Kidney epithelial cell (primary cell): ENCODE measurements around the gene JMJD8. TPM values are rescaled to one million over a fixed set of nuclear protein-coding genes. Genes with fewer than 3 reads are reported as not detected.
A peak's percentile ranks its signal among the peaks of the same experiment; 100 is the strongest.

Experiments used
- DNase-seq: peaks from one replicate; pipeline ENCODE4 v3.0.0-alpha.2; 2010; ENCODE audit warnings: low read depth
- H3K27me3 ChIP-seq: 2 replicates; pipeline ENCODE4 v1.6.0; 2011; ENCODE audit warnings: low read length; ENCODE audit not compliant: control insufficient read depth, insufficient read depth
- H3K36me3 ChIP-seq: 2 replicates; pipeline ENCODE4 v1.5.1; 2011; ENCODE audit warnings: low read length; ENCODE audit not compliant: control insufficient read depth, insufficient read depth
- H3K4me3 ChIP-seq: 2 replicates; pipeline ENCODE4 v1.5.1; 2011; ENCODE audit warnings: low read depth, mild to moderate bottlenecking, control low read depth, low read length
- CTCF ChIP-seq: IDR thresholded peaks from 2 replicates; pipeline ENCODE4 v1.5.1; 2011; ENCODE audit warnings: mild to moderate bottlenecking, moderate library complexity, low read length, control low read depth, inconsistent platforms; ENCODE audit not compliant: insufficient read depth, poor library complexity, severe bottlenecking
- total RNA-seq: library from RNA; depleted of rRNA; stranded (reverse); fragments of >200 nt; gene quantifications from 2 replicates; pipeline ENCODE4 v1.2.3, GENCODE V29; 2015

JMJD8 gene
- total RNA-seq, 1 donor from 2014 or later = 59.4 TPM

GRCh38 chr16:645852-646678 lies 38.1 kb downstream of the JMJD8 start:
- H3K36me3 ChIP-seq = no peaks in the 10 kb centered on the region
- TF ChIP-seq CTCF = no peak
- no peaks in the 10 kb centered on the region for H3K27me3 ChIP-seq
- H3K4me3 ChIP-seq = no peak overlapping the region
- DNase-seq = no peak

DNA sequence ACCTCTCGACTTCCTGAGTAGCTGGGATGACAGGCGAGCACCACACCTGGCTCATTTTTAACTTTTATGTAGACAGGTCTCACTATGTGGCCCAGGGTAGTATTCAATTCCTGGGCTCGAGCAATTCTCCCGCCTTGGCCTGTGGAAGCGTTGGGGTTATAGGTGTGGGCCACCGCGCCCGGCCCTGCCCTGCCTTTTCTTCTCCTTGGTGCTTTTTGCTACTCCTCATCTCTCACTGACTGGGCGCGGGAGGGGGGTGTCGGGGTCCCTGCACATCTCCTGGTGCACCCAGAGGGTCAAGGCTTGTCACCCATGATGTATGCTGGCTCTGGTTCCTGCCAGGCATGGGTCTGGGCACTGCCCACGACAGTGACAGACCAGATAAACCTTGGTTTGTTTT lies 39.6 kb downstream of the JMJD8 start:
- Histone ChIP-seq H3K27me3 (no peaks in the 10 kb centered on the region), H3K4me3 (no peak overlapping the region), H3K36me3 (no peaks in the 10 kb centered on the region)
- DNase-seq = no peak
- TF ChIP-seq CTCF = no peak

DNA sequence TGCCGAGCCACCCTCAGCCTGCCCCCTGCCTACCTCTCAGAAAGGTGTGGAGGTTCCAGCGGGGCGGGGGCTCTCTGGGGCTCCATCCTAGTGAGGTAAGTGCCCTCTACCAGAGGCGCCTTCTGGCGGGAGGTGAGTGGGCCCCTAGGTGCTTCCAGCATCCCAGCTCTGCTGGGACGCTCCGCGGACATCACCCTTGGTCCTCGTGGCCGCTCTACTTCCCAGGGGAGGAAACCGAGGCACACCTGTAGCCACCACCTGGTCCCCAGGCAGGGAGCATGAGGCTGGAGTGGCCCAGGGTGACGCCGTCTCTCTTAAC lies 41.1 kb downstream of the JMJD8 start:
- peak overlapping the region; percentile 61 for H3K4me3 ChIP-seq

GRCh38 chr16:642189-643049 lies 41.7 kb downstream of the JMJD8 start:
- peak overlapping the region; percentile 61 for H3K4me3 ChIP-seq
- DNase-seq = no peak
- TF ChIP-seq CTCF = no peak
- H3K27me3 ChIP-seq = no peaks in the 10 kb centered on the region
- H3K36me3 ChIP-seq = no peaks in the 10 kb centered on the region

More for the DNA sequence above, 41.1 kb downstream of the JMJD8 start:
- Histone ChIP-seq H3K36me3 (no peaks in the 10 kb centered on the region), H3K27me3 (no peaks in the 10 kb centered on the region)
- no peak for TF ChIP-seq CTCF
- DNase-seq = no peak

DNA sequence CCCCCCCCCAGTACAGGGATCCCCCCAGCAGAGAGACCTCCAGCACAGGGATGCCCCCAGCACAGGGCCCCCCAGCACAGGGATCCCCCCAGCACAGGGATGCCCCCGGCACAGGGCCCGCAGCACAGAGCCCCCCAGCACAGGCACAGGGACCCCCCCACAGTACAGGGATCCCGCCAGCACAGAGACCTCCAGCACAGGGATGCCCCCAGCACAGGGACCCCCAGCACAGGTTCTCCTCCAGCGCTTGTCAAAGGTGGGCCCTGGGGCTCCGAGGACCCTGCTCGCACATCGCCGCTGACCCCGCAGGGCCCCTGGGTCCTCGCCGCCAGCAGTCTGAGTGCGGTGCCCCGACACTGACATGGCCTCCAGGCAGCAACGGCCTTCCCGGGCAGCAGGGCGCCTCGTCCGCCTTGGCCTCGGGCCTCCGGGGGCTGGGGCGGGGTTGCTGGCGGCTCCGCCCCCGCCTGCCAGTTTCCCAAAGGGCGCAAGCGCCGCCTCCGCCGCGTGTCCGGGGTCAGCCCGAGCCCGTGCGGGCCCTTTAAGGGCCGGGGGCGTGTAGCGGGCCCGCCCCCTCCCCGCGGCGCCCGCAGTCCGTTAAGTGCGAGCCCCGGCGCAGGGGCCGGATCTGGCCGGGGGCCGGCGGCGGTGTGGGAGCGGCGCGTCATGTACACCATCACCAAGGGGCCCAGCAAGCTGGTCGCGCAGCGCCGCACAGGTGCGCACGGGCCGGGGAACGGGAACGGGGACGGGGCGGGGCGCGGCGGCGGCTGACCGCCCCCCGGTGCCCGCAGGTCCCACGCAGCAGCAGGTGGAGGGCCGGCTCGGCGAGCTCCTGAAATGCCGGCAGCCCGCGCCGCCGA lies 42.6 kb downstream of the JMJD8 start, which contains the start of gene MCRIP2:
MCRIP2 (plus strand) TSS at position 503 of the 863 bp plus-strand sequence; CDS start at position 667, 164 bp downstream.
- H3K27me3 ChIP-seq = no peaks in the 10 kb centered on the region
- no peak for TF ChIP-seq CTCF
- DNase-seq = no peak
- H3K4me3 ChIP-seq = peak within 1 kb of the TSS; percentile 61
- no peaks in the 10 kb centered on the region for H3K36me3 ChIP-seq
